ENCODE results near the gene C17orf50.
A peak's percentile ranks its signal among the peaks of the same experiment; 100 is the strongest.

Gene C17orf50

DNA sequence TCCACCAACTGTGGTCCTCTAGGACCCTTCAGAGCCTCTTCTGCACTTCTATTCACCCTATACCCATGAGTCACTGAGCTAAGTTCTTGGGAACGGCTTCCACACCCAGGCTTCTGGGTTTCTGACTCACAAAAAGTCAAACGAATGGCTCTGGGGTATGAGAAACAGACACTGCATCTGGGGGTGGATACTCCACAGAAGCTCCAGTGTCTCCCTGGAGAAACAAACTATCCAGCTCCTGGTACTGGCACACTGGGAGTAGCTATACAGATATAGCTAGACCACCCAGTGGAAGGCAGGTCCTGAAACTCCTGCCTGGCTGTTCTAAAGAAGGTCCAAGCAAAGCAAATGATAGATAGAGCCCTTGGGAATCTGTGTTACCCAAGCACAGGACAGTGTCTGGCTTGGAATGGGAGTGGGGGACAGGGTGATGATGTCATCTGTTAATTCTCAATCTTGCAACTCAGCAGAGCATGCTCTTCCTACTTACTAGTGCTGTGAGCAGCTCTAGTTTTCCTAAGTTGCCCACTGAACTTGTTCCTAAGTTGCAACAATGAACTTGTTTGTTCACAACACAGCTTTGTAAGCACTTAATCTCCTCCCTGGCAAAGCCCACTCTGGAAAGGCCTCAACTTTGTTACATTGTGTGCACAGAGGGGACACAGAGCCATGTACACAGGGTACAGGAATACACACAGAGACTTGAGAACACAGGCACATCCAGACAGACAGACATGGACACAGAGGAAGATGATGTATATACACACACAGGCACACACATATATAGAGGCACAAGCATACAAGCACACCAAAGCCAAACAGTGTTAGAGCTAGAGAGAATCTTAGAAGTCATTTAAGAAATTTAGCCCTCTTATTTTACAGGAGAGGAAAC, 28.0 kb downstream of the C17orf50 start:
- no peak for DNase-seq (ENCODE audit: low spot score)

DNA sequence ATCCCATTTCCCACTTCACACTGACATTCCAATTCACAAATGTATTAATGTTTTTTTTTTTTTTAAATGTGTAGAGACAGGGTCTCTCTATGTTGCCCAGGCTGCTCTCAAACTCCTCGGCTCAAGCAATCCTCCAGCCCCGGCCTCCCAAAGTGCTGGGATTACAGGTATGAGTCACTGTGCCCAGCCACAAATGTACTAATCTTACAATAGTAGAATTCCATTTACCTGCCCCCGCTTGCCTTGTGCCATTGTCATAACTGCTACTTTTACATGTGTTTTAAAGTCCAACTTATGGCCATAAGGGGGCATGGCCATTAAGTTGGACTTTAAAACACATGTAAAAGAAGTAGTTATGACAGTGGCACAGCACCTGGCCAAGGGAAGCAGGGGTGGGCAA, 30.2 kb downstream of the C17orf50 start:
- DNase-seq (ENCODE audit: low spot score), result no peak

DNA sequence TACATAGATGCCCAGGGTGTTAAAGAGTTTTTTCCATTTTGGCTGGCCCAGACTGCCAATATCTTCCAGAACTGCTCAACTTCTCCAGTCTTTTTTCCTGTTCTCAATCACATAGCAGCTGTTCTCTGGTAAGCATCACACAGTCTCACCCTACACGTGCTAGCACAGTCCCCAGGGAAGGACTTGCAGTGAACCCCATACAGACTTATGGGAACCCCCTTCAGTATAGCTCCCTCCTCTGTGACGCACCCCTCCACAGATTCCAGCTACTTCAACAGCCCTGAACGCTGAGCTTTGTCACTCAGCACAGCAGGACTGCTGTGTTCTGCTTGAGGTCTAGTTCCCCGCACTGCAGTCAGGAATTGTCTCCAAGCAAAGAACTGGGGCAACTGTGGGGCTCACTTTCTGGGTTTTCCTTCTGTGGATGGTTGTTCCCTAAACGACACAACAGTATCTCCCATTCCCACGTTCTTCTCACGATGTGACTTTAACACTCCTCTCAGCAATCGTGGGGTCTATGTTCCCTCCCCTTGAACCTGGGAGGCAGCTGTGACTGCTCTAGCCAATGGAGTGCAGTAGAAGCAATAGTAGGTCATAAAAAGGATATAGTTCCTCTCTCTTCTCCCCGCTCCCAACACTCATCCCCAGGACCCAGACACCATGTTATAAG, 31.1 kb downstream of the C17orf50 start:
- DNase-seq (ENCODE audit: low spot score), result no peak

DNA sequence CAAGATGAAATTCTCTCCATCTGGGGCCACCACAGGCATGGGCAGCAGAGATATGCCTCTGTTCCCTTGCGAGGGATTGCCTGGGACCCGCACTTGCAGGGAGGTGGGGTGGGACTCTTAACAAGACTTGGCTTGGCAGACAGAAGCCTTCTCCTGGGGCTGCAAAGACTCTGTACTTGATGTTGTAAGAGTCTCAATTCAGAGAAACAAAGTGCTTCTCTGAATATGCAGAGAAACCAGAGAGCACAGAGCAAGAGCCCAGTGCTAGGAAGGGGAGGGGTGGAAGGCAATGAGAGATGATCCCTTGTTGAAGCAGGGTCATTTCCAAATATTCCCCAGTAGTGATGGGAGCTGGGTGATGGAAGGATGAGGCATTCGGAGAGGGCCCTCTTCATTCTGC, 32.6 kb downstream of the C17orf50 start:
- DNase-seq (ENCODE audit: low spot score), result no peak

DNA sequence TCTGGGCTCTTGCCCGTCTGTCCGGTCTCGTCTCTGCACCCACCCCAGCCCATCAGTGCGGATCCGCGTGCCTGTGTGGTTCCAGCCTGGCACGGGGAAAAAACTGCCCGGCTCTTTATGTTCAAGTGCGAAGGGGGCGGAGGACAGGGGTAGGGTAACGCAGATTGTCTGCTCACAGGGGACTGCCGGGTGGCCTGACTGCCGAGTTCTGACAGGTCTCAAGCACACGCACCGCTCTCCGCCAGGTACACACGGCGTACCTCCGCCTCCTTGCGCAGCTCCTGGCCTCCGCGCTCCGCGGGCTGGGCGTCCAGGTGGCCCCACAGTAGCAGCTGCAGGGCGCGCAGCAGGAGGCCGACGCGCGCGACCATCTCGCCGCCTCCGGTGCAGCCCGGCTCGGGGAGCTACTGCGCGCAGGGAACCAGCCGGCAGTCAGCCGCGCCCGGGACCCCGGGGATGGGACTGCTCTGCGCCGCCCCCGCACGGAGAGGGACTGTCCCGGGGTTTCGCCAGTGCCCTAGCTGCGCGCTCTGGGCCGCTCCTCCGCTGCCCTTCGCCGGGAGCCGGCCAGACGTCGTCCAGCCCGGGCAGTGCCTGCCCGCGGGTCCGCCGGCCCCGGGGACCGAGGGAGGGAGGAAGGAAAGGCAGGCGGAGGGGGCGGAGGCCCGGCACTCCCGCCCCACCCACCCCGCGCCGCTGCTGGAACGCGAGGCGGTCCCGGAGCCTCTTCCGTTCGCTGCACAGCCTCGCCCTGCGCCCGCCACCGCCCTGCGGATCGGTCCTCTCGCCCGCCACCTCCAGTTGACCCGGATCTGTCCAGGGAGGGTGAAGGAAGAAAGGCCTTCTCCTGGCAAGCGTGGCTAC, 34.6 kb downstream of the C17orf50 start, which contains the start of gene MMP28:
MMP28 (minus strand) TSS at position 635 of the 864 bp plus-strand sequence; CDS start at position 371, 264 bp downstream.
- no peak for DNase-seq (ENCODE audit: low spot score)

DNA sequence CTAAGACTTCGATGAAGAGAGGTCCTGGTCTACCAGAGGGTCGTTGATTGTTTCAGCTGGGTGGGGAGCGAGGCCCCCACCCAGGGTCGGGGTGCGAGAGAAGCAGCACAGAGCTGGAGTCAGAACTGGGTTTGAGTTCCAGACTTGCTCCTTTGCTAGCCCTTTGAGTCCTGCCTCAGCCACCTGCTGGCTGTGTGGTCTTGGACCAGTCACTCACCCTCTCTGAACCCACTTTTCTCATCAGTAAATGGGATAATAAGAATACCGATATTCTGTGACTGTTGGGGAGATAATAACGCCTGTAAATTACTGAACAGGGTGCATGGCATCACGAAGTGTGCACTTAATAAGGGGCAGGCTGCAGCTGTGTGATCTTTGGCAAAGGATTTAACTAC, 35.2 kb downstream of the C17orf50 start:
- no peak for DNase-seq (ENCODE audit: low spot score)

DNA sequence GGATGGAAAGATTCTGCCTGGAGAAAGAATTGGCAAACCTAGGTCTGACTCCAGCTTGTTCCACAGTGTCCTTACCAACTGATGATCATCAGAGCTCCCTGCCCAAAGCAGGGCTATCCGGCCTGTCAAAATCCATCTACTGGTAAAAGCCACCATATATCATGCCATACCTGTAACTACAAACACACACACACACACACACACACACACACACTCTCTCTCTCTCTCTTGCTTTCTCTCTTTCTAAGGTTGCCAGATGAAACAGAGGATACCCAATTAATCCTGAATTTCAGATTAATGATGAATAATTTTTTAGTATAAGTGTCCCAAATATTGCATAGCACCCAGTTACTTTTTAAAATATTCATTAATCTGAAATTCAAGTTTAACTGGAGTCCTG, 36.3 kb downstream of the C17orf50 start:
- no peak for DNase-seq (ENCODE audit: low spot score)

DNA sequence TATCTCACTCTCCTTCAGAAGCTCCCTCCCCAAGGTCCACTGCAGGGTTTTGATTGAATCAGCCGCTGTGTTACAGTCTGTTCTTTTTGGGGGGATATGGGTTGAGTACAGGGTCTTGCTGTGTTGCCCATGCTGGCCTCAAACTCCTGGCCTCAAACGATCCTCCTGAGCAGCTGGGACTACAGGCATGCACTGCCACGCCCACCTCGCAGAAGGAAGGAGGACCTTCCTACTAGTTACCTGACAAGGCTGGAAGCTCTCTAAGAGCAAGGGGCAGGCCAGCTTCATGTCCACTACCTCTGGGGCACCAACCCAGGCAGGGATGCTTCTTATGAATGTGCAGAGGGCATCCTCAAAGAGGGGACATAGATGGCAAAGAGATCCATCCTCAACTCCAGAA, 36.7 kb downstream of the C17orf50 start:
- DNase-seq (ENCODE audit: low spot score), result no peak

DNA sequence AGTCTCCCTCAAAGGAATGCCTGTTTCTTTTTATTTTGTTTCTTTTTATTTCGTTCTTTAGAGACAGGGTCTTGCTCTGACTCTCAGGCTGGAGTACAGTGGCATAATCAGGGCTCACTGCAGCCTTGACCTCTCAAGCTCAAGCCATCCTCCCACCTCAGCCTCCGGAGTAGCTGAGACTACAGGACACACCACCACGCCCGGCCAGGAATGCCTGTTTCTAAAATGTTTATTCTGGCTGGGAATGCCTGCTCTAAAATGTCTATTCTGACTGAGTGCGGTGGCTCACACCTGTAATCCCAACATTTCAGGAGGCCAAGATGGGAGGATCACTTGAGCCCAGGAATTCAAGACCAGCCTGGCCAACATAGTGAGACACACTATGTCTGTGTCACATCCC, 37.2 kb downstream of the C17orf50 start:
- DNase-seq (ENCODE audit: low spot score), result no peak

DNA sequence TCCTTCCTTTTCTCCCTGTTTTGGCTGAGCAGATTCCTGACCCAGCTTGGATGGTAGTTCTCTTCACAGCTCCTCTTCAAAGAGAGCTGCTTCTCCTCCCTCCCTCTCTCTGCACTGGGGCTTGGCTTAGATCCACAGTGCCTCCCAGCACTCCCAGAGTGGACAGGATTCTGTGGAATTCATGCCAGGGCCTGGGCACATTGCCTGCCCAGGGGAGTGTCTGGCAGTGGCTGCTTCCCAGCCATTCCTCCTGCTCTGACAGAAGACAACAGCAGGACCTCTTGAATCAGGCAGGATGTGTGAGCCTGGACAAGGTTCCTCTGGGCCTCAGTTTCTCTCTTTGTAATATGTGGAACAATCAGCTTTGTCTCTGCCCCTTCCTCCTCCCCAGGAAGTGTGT, 39.3 kb downstream of the C17orf50 start:
- DNase-seq (ENCODE audit: low spot score), result peak; percentile 81

DNA sequence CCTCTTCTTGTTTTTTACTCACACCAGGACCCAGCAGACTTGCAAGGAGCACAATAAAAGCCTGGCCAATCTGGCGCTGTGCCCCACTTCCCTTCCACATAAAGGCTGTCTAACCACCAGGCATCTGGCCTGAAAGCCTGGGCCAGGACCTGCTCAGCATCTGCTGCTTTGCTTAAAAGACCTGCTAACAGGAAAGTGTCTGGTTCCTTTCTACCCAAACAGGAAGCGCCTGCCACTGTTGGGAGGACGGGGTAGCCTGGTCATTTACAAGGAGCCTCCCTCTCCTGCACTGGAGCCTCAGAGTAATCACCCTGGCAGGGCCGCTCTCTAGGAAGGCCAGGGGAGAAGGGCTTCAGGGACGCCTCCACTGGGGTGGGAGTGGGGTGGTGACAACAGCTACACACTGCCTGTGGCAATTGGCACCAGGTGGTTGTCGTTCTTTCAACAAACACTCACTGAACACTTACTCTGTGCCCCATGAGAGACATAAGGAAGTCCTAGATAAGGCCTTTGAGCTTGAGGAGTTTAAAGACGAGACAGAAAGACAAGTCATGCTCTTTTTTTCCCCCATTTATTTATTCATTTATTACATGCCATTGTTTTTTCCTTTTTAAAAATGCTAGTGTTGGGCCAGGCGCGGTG, 41.0 kb downstream of the C17orf50 start:
- DNase-seq (ENCODE audit: low spot score), result no peak

DNA sequence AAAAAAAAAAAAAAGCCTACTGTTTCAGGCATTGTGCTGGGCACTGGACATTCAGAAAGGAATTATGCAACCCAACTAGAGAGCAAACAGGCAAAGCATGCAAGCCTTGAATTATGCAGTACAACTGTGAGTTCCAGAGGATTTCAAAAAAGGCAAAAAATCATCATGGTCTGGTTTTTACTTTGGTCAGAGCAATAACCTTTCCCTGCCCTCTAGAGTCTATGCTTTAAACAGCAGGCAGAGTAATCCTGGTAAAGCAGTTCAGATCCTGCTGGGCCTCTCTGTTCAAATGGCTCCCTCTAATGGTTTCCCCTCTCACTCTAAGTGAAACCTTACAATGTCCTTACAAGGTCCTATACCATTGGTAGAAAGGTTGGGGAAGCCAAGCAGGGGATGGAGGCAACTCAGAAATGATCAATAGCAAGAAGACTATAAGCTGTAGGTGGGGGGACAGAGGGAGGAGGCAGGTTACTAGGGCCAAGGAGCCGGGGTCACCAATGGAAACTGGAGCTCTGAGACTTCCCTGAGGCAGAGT, 44.0 kb downstream of the C17orf50 start:
- no peak for DNase-seq (ENCODE audit: low spot score)

DNA sequence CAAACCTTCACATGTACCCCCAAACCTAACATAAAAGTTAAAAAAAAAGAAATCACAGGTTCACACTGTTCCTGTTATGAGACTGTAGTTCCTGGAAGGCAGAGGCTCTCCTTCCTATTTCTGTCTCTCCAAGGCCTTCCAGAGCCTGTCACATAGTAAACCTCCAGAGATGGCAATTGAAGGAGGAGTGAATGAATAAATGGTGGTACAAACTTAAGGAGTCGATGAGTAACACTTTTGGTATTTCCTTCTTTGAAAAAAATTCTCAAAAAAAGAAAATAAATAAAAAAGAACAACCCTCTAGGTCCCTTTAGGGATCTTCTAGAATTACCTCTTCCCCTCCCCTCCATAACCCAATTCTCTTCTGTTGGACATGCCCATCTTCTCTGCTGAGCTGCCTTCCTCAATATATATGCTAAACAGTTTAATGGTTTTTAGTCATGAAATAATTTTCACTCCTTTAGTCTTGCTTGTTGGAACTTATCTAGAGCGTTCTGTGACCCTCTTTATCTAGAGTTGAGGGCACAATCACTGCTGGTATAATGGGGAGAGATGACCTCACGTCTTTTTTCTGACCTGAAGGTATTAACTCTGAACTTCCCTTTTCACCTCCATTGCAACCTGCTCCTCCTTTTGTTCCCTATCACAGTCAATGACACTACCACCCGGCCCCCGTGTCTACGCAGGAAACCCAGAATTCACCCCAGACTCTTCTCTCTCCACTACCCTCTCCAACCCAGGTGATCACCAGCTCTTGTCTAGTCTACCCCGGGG, 46.9 kb downstream of the C17orf50 start:
- DNase-seq (ENCODE audit: low spot score), result no peak

DNA sequence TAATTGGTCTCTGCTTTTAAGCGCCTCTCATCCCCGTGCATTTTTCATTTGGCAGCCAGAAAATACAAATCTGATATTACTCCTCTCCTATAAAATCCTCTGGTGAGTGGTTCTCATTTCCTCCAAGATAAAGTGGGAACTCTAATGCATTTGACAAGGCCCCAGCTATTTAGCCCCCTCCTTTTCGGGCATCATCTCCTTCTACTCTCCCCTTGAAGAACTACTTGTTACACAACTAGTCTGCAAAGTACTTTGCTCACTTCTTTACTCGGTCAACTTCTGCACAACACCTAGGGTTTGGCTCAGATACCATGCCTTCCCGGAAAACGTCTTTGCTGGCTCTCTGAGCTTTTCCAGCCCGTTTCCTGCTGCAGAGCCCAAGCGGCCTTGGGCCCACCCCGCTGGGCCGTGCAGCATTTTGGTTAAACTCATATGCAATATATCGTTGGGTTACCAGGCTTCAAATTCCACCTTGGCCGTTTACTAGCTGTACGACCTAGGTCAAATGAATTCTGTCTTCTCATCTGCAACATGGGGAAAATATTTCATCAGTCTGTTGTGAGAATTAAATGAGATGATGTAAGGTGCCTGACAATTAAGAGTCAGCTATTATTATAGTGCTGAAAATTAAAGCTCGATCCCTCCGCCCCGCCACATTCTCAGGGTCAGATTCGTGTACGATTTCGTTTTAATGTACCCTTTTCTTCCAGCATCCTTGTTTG, 47.7 kb downstream of the C17orf50 start:
- no peak for DNase-seq (ENCODE audit: low spot score)

DNA sequence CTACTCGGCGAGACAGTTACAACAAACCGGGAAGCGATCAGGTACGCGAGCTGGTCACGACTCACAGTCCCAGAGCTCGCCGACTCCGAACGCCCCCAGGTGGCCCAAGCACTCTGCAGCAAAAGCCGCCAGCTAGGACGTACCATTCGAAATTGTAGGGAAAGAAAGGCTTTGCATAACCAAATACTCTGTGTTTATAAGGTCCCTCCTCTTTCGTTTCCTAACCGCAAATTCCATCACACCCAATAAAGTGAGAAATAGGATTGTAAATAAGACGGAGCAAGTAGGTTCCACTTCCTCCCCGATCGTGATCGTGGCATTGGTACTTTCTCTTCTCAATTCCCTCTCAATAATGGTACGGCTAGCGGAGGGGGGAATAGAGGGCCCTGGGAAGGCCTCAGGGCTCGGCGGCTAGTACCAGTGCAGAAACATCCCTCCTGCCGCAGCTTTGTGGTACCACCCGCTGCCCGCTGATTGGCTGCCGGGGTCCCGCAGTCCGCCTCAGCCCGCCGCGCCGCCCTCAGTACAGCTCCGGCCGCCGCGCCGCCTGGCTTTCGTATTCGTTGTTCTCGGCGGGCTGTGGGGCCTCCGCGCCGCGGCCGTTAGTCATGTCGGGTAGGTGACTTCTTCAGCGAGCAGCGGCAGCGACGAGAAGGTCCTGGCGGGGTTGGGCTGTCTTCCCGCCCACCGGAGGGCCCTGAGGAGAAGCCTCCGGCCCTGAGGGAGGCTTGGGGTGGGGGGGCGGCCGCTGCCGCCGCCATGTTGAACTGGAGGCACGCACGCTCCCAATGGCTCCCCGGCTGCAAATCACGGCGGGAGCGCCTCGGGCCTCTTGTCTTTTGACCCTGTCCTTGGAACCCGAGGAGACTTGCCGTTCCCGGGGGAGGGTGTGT, 48.5 kb downstream of the C17orf50 start, which contains the start of gene TAF15:
TAF15 (plus strand) TSS at position 523 of the 893 bp plus-strand sequence; CDS start at position 609, 86 bp downstream.
- DNase-seq (ENCODE audit: low spot score), result peak; percentile 96

DNA sequence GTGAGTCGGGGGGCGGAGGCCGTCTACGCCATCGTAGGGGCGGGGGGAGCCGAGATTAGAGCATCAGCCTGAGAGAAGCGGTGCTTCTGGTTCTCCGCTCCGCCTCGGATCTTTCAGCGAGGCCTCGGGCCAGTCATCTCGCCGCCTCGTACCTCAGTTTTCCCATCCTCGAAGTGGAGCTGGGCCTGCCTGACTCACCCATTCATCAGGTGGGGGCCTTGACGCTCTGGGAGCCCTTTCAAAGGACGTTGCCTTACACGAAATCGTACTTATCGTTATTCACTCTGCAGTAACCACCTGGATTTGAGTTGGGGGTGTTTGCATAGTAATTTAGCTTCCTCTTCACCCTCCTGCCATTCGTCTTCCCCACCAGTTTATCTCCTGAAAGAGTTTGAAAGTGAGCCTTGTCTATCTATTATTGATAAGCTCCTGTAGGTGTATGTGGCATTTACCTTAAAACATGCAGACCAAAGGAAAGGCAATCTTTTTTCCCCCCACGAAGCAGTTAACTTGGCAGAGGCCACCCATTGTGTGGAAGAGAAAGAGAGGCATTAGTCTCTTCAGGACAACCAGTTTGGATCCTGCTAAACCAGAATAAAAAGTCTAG, 49.3 kb downstream of the C17orf50 start:
- no peak for DNase-seq (ENCODE audit: low spot score)

DNA sequence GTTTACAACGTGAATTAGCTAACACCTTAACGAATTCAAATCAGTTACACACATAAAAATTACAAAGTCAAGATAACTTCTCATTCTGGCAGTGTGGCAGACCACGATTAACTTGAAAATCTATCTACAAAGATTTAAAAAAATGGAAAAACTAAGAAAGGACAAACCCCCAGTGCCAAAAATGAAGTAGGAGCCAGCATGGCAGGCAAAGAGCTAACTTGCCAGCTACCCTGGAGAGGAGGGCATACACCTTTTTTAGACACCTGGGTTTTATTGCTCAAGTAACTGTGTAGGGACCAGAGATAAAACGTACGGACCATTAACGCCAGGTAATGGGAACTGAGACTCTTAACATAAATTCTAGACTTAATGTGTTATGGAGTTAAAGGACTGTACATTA, 51.1 kb downstream of the C17orf50 start:
- DNase-seq (ENCODE audit: low spot score), result no peak

DNA sequence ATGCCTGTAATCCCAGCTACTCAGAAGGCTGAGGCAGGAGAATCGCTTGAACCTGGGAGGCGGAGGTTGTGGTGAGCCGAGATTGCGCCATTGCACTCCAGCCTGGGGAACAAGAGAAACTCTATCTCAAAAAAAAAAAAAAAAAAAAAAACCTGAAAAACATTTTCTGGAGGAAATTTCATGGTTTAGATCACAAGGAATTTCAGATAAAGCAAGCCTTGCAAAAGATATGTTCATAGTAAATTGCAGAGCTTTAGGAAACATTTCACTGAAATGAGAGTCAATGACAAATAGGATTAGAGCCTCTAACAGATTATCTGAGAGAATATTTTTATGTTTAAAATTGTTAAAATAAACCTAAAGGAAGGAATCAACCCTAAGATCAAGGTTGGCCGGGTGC, 51.8 kb downstream of the C17orf50 start:
- no peak for DNase-seq (ENCODE audit: low spot score)
